Psoas muscle (tissue), 8 donors: ENCODE measurements around the gene PACSIN2. TPM values are rescaled to one million over a fixed set of nuclear protein-coding genes. Genes with fewer than 3 reads are reported as not detected.

Experiments used
- ATAC-seq, 4 donors: fragments of 200-7000 bp; cut with Tn5 transposase; one replicate each; pipeline ENCODE4 v1.9.1; 2020; ENCODE audit warnings: moderate library complexity in 3 of 4, mild to moderate bottlenecking in 2 of 4
- DNase-seq, 2 donors: peaks; one replicate each; pipeline ENCODE4 v3.0.0-alpha.2; 2020
- H3K27ac ChIP-seq: fragments of 200-600 bp; one replicate; pipeline ENCODE4 v1.8.0; 2022
- H3K27me3 ChIP-seq, 3 donors: fragments of 200-600 bp in 1 of 3; one replicate each; pipeline versions ENCODE4 v1.6.1 to v1.8.0; 2013 to 2022; ENCODE audit warnings: low read length in 2 of 3, mild to moderate bottlenecking in 2 of 3, moderate library complexity in 1 of 3; ENCODE audit not compliant: insufficient read depth in 3 of 3
- H3K36me3 ChIP-seq, 2 donors: fragments of 200-600 bp in 1 of 2; one replicate each; pipeline versions ENCODE4 v1.6.1 to v1.8.0; 2013 to 2022; ENCODE audit warnings: low read depth in 1 of 2, mild to moderate bottlenecking in 1 of 2, moderate library complexity in 1 of 2; ENCODE audit not compliant: insufficient read depth in 1 of 2
- H3K4me1 ChIP-seq: fragments of 200-600 bp; one replicate; pipeline ENCODE4 v1.8.0; 2022
- H3K4me3 ChIP-seq: fragments of 200-600 bp; one replicate; pipeline ENCODE4 v1.8.0; 2022; ENCODE audit warnings: mild to moderate bottlenecking
- H3K9me3 ChIP-seq: fragments of 200-600 bp; one replicate; pipeline ENCODE4 v1.8.0; 2022
- whole genome bisulfite sequencing, 3 donors: extraction: QIAGEN DNeasy Blood & Tissue Kit; methylation state at CpG; one replicate each; pipeline versions ENCODE4 v1.1.6 to v1.1.7; 2013; 5-methylcytosine and 5-hydroxymethylcytosine counted together
- intact Hi-C, 2 donors: fragments of 100-400 bp; cut with DNase I; formaldehyde crosslinking; loops; one replicate each; pipeline versions ENCODE4 v1.11.0 to v1.14.2; 2022
- polyA plus RNA-seq, 3 donors: library from polyadenylated mRNA; stranded (reverse); fragments of 200-250 nt; gene quantifications; one replicate each; pipeline ENCODE4 v1.2.3, GENCODE V29; 2013
- total RNA-seq, 4 donors: library from RNA; stranded (reverse); fragmentation: NEBNext Ultra II Directional in 2 of 4; extraction: Animal tissue kit (Norgen Biotek cat#: 25700) in 2 of 4; gene quantifications; one replicate each; pipeline versions ENCODE4 v1.2.1 to v1.2.4, GENCODE V29; 2021 to 2023
- TF ChIP-seq, protein P1 (sequence below): fragments of 200-600 bp; IDR thresholded peaks from one replicate; pipeline ENCODE4 v1.8.0; 2022; ENCODE audit warnings: antibody characterized with exemption
- donor health status: healthy with polysubstance abuse.
- donor health status: DM: no; HTN: no; CAD: no; lungs with moderate emphysema.
- donor health status: Bipolar disorder and iron deficiency.
- donor health status: healthy.
- donor health status: DM: yes; HTN: yes; CAD: no.
- donor health status: DM: no; HTN: no; CAD: no.
- donor health status: DM: no; HTN: no; CAD: no.
- donor health status: DM: yes; HTN: yes; CAD: no.

Gene PACSIN2
- total and polyA plus RNA-seq, 7 donors: 21.0 to 52.2 (median 31.4) TPM

DNA sequence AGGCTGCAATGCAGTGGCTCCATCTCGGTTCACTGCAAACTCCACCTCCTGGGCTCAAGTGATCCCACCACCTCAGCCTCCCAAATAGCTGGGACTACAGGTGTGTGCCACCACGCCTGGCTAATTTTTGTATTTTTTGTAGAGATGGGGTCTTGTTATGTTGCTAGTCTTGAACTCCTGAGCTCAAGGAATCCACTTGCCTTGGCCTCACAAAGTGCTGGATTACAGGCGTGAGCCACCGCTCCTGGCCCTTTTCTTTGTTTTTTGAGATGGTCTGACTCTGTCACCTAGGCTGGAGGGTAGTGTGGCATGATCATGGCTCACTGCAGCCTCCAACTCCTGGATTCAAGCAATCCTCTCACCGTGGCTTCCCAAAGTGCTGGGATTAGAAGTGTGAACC is 178.9 kb downstream of the PACSIN2 start:
- no peak for DNase-seq
- Histone ChIP-seq H3K4me1 (no peaks in the 10 kb centered on the region), H3K4me3 (no peak overlapping the region), H3K9me3 (no peaks in the 10 kb centered on the region), H3K27ac (no peak overlapping the region), H3K27me3 (no peaks in the 10 kb centered on the region), H3K36me3 (peaks cover 0 to 82% of the 10 kb centered on the region in 2 donors)
- TF ChIP-seq, protein P1, sequence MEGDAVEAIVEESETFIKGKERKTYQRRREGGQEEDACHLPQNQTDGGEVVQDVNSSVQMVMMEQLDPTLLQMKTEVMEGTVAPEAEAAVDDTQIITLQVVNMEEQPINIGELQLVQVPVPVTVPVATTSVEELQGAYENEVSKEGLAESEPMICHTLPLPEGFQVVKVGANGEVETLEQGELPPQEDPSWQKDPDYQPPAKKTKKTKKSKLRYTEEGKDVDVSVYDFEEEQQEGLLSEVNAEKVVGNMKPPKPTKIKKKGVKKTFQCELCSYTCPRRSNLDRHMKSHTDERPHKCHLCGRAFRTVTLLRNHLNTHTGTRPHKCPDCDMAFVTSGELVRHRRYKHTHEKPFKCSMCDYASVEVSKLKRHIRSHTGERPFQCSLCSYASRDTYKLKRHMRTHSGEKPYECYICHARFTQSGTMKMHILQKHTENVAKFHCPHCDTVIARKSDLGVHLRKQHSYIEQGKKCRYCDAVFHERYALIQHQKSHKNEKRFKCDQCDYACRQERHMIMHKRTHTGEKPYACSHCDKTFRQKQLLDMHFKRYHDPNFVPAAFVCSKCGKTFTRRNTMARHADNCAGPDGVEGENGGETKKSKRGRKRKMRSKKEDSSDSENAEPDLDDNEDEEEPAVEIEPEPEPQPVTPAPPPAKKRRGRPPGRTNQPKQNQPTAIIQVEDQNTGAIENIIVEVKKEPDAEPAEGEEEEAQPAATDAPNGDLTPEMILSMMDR: no peak
- ATAC-seq: no peak
- 97 to 98% (median 97%) methylated on average over 5 of the region's 5 CpGs for WGBS, 3 donors
- intact Hi-C loops: no loop called here

DNA sequence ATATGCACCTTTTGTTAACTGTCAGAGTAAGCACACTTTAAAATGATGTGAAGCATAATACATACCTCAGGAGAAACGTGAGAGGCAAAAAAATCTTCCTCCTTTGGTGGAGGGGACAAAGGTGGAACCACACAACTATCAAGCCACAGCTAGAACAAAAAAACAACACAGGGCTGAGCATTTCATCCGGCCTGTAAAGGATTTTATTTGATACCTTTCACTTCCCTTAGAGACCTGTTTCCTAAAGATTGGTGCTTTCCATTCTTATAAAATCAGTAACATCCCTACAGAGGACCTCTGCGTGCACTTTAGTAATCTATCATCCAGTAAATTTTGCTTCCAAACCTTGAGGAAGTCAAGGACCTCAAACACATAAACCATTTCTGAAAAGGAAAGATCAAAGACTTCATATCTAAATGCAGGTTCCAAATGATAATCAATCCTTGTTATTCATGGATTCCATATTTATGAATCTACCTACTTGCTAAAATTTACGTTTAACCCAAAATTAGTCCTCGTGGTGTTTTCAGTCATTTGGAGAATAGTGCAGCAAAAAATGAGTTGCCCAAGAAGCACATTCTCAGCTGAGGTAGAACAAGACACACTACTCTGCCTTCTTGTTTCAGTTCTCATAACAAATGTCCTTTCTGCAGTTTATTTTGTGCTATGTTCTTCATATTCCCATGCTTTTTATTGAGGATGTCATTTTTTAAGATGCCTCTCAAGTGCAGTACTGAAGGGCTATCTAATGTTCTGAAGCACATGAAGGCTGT is 180.6 kb downstream of the PACSIN2 start:
- intact Hi-C loops: no loop called here
- DNase-seq (no peak), ATAC-seq (no peak)
- H3K4me3 ChIP-seq: no peak overlapping the region
- TF ChIP-seq, protein P1: no peak
- peaks cover 0 to 82% of the 10 kb centered on the region in 2 donors for H3K36me3 ChIP-seq
- H3K4me1 ChIP-seq: no peaks in the 10 kb centered on the region
- H3K27ac ChIP-seq: no peak overlapping the region
- 77 to 83% (median 79%) methylated on average over 5 of the region's 5 CpGs for WGBS, 3 donors
- H3K27me3 ChIP-seq: no peaks in the 10 kb centered on the region
- no peaks in the 10 kb centered on the region for H3K9me3 ChIP-seq

DNA sequence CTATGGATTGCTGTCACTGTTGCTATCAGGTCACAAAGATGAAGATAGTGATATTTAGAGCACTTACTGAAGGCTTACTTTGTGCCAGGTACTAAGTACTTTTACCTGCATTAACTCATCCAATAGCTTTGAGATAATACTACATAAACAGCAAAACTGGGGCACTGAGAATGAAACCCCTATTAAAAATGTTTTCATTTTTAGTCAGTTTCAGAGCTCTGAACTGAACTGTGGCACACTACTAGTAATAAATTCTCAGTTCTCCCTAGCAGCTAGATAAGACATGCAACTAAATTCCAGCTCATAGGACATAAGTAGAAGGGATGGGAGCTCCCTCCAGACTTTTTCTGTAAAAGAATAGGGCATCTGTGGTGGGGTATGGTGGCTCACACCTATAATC is 181.8 kb downstream of the PACSIN2 start:
- H3K27ac ChIP-seq: no peak overlapping the region
- TF ChIP-seq, protein P1: no peak
- no peaks in the 10 kb centered on the region for H3K9me3 ChIP-seq
- intact Hi-C loops: no loop called here
- H3K4me1 ChIP-seq: no peaks in the 10 kb centered on the region
- H3K27me3 ChIP-seq: no peaks in the 10 kb centered on the region
- H3K4me3 ChIP-seq: no peak overlapping the region
- peaks cover 0 to 94% of the 10 kb centered on the region in 2 donors for H3K36me3 ChIP-seq
- ATAC-seq (no peak), DNase-seq (no peak)

DNA sequence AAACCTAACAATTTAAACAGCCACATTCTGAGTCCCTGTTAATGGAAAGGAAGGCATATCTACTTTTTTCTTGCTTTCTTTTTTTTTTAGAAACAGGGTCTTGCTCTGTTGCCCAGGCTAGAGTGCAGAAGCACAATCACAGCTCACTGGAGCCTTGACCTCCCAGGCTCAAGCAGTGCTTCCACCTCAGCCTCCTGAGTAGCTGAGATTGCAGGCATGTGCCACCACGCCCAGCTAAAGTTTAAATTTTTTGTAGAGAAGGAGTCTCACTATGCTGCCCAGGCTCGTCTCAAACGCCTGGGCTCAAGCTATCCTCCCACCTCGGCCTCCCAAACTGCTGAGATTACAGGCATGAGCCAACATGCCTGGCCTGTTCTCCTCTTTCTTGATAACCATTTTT is 183.2 kb downstream of the PACSIN2 start:
- ATAC-seq (no peak), DNase-seq (no peak)
- Histone ChIP-seq H3K36me3 (peaks cover 0 to 100% of the 10 kb centered on the region in 2 donors), H3K4me3 (no peak overlapping the region), H3K9me3 (no peaks in the 10 kb centered on the region), H3K27ac (no peak overlapping the region), H3K4me1 (no peaks in the 10 kb centered on the region), H3K27me3 (no peaks in the 10 kb centered on the region)
- WGBS, 3 donors: 94 to 97% (median 97%) methylated on average over 4 of the region's 4 CpGs
- intact Hi-C loops: no loop called here
- TF ChIP-seq, protein P1: no peak

DNA sequence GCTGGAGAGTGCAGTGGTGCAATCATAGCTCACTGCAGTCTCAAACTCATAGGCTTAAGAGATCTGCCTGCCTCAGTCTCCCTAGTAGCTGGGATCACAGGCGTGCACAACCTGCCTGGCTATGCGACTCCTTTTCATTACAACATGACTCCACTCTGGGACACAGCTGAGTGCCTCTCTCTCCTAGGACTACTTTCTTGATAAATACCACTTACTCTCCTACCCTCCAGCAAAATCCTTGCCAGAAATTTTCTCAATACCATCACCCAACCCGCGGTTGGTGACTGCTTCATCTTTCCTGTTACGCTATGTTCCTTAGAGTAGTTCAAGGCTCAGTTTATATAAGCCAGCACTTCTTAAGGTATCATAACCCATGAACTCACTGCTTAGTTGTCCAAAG is 184.8 kb downstream of the PACSIN2 start:
- H3K27ac ChIP-seq: no peak overlapping the region
- no peaks in the 10 kb centered on the region for H3K27me3 ChIP-seq
- peaks cover 0 to 100% of the 10 kb centered on the region in 2 donors for H3K36me3 ChIP-seq
- TF ChIP-seq, protein P1: no peak
- no peak overlapping the region for H3K4me3 ChIP-seq
- intact Hi-C loops: no loop called here
- H3K9me3 ChIP-seq: no peaks in the 10 kb centered on the region
- WGBS, 3 donors: 89 to 93% (median 91%) methylated on average over 5 of the region's 5 CpGs
- DNase-seq (no peak), ATAC-seq (no peak)
- H3K4me1 ChIP-seq: no peaks in the 10 kb centered on the region
